Activated T-helper 1 cell treated with anti-CD3 and anti-CD28 coated beads, Interleukin-12 subunit alpha, Interleukin-12 subunit beta, Interleukin-2, Interleukin-4 antibody, amounts not matched to agents 30 ng/mL and 10 ng/mL and 1 ng/mL, durations not matched to agents 14 hours and 24 hours and 36 hours (primary cell): Measurements from ENCODE around the gene PAK5. TPM values are rescaled to one million over a fixed set of nuclear protein-coding genes. Genes with fewer than 3 reads are reported as not detected.

Experiments used
- DNase-seq: peaks from one replicate; pipeline ENCODE4 v3.0.0; 2021; ENCODE audit warnings: low spot score
- H3K27ac Mint-ChIP-seq: one replicate; pipeline ENCODE4 v1.8.0; 2021; ENCODE audit warnings: mild to moderate bottlenecking, mixed read lengths
- H3K27me3 Mint-ChIP-seq: one replicate; pipeline ENCODE4 v1.8.0; 2022; ENCODE audit warnings: mild to moderate bottlenecking, moderate library complexity, mixed read lengths; ENCODE audit not compliant: insufficient read depth
- H3K36me3 Mint-ChIP-seq: one replicate; pipeline ENCODE4 v1.8.0; 2021; ENCODE audit warnings: low read depth, mixed read lengths
- H3K4me1 Mint-ChIP-seq: one replicate; pipeline ENCODE4 v1.8.0; 2021; ENCODE audit warnings: low read depth, mixed read lengths
- H3K4me3 Mint-ChIP-seq: one replicate; pipeline ENCODE4 v1.8.0; 2021; ENCODE audit warnings: mild to moderate bottlenecking, moderate library complexity, mixed read lengths
- H3K9me3 Mint-ChIP-seq: one replicate; pipeline ENCODE4 v1.8.0; 2021; ENCODE audit warnings: mixed read lengths
- intact Hi-C: fragments of 100-400 bp; cut with micrococcal nuclease; formaldehyde crosslinking; loops from one replicate; pipeline ENCODE4 v1.15.1; 2024
- total RNA-seq: library from RNA; stranded (reverse); gene quantifications from 2 replicates; pipeline ENCODE4 v1.2.3, GENCODE V29; 2022

The PAK5 gene
- total RNA-seq, 1 donor from 2014 or later, result not detected

DNA sequence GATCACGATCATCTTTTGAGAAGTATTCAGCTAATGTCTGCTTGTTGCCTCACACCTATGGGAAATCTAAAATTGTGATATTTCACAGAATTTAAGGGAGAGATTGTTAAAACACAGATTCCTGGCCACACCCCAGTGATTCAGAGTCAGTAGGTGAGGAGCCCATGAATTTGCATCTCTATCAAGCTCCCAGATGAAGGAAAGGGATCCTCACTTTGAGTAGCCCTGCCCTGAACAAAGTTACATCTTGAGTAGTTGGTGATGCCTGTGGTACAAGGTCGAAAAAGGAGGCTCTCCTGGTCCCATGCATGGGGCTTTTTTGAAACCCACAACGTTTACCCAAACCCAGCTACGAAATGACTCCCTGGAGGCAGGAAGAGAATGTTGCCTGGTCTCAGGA lies 79.5 kb downstream of the PAK5 start:
- H3K4me1 Mint-ChIP-seq, result no peaks in the 10 kb centered on the region
- intact Hi-C loops, result no loop called here

DNA sequence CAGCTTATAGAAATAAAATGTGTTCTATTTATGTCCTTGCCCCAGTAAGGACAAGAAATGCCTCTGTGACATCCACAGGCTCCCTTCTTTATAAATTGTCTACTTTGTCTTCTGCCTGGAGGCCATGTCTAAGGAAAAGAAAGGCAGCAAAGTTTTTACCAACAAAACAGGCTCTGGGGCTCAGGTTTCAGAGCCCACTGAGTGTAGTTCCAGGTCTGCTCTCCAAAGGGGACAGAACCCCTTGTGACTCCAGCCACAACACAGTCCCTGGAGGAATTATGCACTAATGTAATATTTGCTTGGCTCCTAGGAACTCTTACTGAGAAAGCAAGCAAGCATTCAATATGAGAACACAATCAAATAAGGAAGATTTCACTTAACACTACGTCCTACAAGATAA lies 80.1 kb downstream of the PAK5 start:
- peaks cover 15% of the 10 kb centered on the region for H3K9me3 Mint-ChIP-seq
- no peak overlapping the region for H3K4me3 Mint-ChIP-seq
- intact Hi-C loops, result no loop called here
- H3K36me3 Mint-ChIP-seq, result no peaks in the 10 kb centered on the region
- no peaks in the 10 kb centered on the region for H3K4me1 Mint-ChIP-seq
- no peak overlapping the region for H3K27ac Mint-ChIP-seq
- no peaks in the 10 kb centered on the region for H3K27me3 Mint-ChIP-seq
- no peak for DNase-seq

More for the DNA sequence above, 79.5 kb downstream of the PAK5 start:
- Mint-ChIP-seq H3K36me3 (no peaks in the 10 kb centered on the region), H3K27ac (no peak overlapping the region), H3K4me3 (no peak overlapping the region), H3K27me3 (no peaks in the 10 kb centered on the region), H3K9me3 (peaks cover 15% of the 10 kb centered on the region)
- DNase-seq, result no peak

DNA sequence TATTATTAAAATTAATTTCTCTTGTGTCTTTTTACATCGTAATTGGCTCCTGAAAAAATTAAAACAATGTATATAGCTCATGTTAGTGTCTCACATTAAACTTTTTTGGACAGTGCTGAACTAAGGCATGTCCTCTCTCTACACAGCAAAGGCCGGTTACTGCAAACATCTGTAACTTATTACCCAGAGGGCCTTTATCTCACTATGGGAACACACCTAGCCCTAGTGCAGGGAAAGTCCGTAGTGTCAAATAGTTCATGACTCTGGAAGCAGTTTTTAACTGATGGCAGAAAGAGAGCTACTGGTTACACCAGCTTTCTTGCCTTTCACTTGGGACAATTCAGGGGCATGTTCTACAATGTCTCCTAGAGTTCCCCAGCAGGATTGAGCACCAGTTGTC lies 82.2 kb downstream of the PAK5 start:
- no peak for DNase-seq
- Mint-ChIP-seq H3K36me3 (no peaks in the 10 kb centered on the region), H3K4me1 (no peaks in the 10 kb centered on the region), H3K4me3 (no peak overlapping the region), H3K27me3 (no peaks in the 10 kb centered on the region), H3K9me3 (peaks cover 11% of the 10 kb centered on the region), H3K27ac (no peak overlapping the region)
- intact Hi-C loops, result no loop called here

DNA sequence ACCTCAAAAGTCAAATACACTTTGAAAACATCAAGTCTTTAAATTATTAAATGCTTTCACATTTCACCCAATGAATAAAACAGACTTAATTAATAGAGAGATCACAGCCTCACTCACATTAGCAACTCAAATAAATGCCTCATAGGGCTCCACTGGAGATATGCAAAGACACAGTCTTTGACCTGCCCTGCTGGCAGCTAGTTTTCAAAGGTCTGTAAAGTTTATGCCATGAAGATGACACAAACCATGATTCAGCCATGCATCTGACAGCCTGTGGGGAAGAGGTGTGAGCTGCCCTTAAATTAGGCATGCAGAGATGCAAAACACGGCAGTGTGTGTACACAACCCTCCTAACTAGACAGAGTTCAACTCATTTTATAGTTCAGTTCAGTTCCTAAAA lies 83.6 kb downstream of the PAK5 start:
- intact Hi-C loops, result no loop called here
- Mint-ChIP-seq H3K4me1 (no peaks in the 10 kb centered on the region), H3K27me3 (no peaks in the 10 kb centered on the region), H3K27ac (no peak overlapping the region), H3K36me3 (no peaks in the 10 kb centered on the region), H3K9me3 (peaks cover 5% of the 10 kb centered on the region), H3K4me3 (no peak overlapping the region)
- no peak for DNase-seq

DNA sequence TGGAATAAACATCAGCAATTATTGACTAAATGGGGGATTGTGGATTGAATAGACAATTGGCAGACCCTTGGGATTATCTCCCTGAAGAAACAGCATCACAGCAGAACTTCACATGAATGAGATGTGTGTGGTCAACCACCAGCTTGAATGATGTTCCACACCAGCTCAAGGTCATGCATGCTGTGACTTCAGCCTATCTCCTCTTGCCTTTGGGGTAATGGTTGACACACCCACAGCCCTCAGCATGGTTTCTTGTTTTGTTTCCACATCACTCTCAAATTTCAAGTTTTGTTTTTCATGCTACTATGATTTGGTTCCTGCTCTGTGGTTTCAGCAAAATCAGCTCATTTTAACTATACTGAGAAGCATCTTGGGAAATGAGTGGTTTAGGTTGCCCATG lies 94.3 kb downstream of the PAK5 start:
- intact Hi-C loops, result no loop called here
- Mint-ChIP-seq H3K27ac (no peak overlapping the region), H3K27me3 (no peaks in the 10 kb centered on the region), H3K4me1 (no peaks in the 10 kb centered on the region), H3K36me3 (no peaks in the 10 kb centered on the region), H3K9me3 (peaks cover 10% of the 10 kb centered on the region), H3K4me3 (no peak overlapping the region)
- DNase-seq, result no peak

DNA sequence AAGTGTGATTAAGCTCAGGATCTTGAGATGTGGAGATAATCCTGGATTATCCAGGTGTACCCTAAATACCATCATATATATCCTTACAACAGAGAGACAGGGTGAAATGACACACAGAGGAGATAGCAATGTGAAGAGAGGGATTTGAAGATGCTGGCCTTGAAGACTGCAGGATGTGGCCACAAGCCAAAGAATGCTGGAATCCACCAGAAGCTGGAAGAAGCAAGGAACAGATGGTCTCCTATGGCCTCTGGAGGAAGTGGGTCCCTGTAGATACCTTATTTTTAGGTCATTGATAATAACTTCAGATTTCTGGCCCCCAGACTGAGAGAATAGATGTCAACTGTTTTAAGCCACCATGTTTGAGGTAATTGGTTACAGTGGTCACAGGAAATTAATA lies 95.0 kb downstream of the PAK5 start:
- no peak for DNase-seq
- H3K9me3 Mint-ChIP-seq, result peaks cover 10% of the 10 kb centered on the region
- no peaks in the 10 kb centered on the region for H3K36me3 Mint-ChIP-seq
- no peak overlapping the region for H3K4me3 Mint-ChIP-seq
- H3K4me1 Mint-ChIP-seq, result no peaks in the 10 kb centered on the region
- intact Hi-C loops, result no loop called here
- H3K27me3 Mint-ChIP-seq, result no peaks in the 10 kb centered on the region
- H3K27ac Mint-ChIP-seq, result no peak overlapping the region

DNA sequence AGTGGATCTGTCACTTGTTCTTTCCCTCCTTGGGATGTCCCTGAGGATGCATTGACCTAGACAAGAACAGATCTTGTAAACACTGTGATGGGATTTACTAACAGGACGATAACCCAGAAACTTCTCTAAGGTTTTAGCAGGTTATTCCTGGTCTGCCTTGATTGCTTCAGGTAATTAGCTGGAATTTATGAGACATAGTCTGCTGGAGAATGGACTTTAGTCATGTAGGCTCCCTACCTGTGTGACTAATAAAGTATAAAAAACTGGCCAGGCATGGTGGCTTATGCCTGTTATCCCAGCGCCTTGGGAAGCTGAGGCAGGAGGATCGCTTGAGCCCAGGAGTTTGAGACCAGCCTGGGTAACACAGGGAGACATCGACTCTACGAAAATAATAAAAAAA lies 96.1 kb downstream of the PAK5 start:
- no peaks in the 10 kb centered on the region for H3K27me3 Mint-ChIP-seq
- DNase-seq, result no peak
- intact Hi-C loops, result no loop called here
- H3K27ac Mint-ChIP-seq, result no peak overlapping the region
- no peak overlapping the region for H3K4me3 Mint-ChIP-seq
- H3K36me3 Mint-ChIP-seq, result no peaks in the 10 kb centered on the region
- H3K4me1 Mint-ChIP-seq, result no peaks in the 10 kb centered on the region
- peaks cover 10% of the 10 kb centered on the region for H3K9me3 Mint-ChIP-seq

DNA sequence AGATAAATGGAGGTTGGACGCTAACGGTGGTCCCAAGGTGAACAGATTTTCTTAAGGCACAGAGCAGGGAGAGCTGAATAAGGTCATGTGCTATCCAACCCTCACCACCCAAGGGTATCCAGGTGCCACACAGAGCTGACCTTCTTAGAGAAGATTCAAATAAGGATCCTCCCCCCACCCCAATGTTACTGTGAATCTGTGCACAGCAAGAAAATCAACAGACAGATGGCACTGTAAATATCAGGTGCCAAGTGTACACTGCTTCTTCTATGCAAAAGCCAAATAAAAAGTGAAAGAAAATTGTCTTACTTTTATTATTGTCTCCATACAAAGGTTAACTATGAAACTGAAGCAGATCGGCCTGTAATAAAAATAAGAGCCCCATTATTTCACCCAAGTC lies 96.9 kb downstream of the PAK5 start:
- no peaks in the 10 kb centered on the region for H3K4me1 Mint-ChIP-seq

DNA sequence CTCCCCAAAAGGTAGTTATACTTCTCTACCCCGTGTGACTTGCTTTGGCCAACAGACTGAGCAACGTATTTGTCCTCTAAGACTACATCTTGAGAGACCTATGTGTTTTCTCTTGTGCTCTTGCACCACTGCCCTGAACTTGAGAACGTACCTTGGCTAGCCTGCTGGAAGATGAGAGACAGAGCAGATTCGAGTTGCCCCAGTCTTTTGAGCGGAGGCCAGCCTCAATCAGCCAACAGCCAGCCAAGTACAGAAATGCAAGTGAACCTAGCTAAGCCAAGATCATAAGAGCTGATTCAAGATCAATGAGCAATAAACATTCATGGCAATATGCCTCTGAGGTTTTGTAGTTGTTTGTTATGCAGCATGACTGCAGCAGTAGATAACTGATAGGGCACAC lies 98.4 kb downstream of the PAK5 start:
- H3K9me3 Mint-ChIP-seq, result peaks cover 10% of the 10 kb centered on the region
- no peaks in the 10 kb centered on the region for H3K4me1 Mint-ChIP-seq
- DNase-seq, result no peak
- intact Hi-C loops, result no loop called here
- H3K27me3 Mint-ChIP-seq, result no peaks in the 10 kb centered on the region
- no peak overlapping the region for H3K4me3 Mint-ChIP-seq
- no peaks in the 10 kb centered on the region for H3K36me3 Mint-ChIP-seq
- no peak overlapping the region for H3K27ac Mint-ChIP-seq

More for the DNA sequence above, 96.9 kb downstream of the PAK5 start:
- Mint-ChIP-seq H3K27me3 (no peaks in the 10 kb centered on the region), H3K27ac (no peak overlapping the region), H3K36me3 (no peaks in the 10 kb centered on the region), H3K9me3 (peaks cover 10% of the 10 kb centered on the region), H3K4me3 (no peak overlapping the region)
- intact Hi-C loops, result no loop called here
- DNase-seq, result no peak

DNA sequence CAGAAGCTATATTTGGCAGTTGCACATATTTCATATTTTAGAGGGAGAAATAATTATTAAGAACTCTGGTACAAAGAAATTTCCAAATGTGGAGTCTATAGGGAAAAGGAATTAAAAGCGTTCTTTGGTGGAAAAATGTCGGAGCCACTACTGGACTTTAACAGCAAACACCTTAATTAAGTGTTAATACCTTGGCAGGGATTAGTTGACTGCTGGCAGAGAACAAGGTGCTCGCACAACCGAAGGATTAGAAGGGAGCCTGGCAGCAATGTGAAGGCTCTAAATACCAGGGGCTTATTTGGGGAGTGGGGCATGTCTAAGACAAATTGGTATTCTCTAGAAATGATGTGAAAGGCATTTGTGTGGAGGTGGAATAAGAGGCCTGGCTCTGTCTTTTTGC lies 98.9 kb downstream of the PAK5 start:
- H3K4me3 Mint-ChIP-seq, result no peak overlapping the region
- no peaks in the 10 kb centered on the region for H3K27me3 Mint-ChIP-seq
- no peak for DNase-seq
- intact Hi-C loops, result no loop called here
- no peaks in the 10 kb centered on the region for H3K4me1 Mint-ChIP-seq
- H3K9me3 Mint-ChIP-seq, result peaks cover 10% of the 10 kb centered on the region
- H3K27ac Mint-ChIP-seq, result no peak overlapping the region
- H3K36me3 Mint-ChIP-seq, result no peaks in the 10 kb centered on the region

DNA sequence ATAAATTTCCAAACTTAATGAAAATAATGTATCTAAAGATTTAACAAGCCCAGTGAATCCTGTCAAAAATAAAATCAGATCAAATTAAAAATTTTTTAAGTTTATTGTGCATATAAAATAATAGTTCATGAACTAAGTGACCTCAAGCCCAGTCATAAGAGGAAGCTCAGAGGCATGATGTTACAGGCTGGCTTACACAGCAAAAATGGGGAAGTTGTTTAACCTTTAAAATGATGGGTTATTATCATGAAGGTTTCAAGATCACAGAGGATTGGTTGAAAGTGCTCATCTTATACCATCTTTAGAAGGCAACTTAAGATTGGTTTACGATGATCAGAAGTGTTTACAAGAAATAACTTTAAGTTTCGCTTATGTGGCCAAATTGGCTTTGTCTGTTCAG lies 102.5 kb downstream of the PAK5 start:
- intact Hi-C loops, result no loop called here
- no peaks in the 10 kb centered on the region for H3K36me3 Mint-ChIP-seq
- H3K4me3 Mint-ChIP-seq, result no peak overlapping the region
- DNase-seq, result no peak
- no peaks in the 10 kb centered on the region for H3K4me1 Mint-ChIP-seq
- H3K27me3 Mint-ChIP-seq, result no peaks in the 10 kb centered on the region
- peaks cover 3% of the 10 kb centered on the region for H3K9me3 Mint-ChIP-seq
- H3K27ac Mint-ChIP-seq, result no peak overlapping the region

DNA sequence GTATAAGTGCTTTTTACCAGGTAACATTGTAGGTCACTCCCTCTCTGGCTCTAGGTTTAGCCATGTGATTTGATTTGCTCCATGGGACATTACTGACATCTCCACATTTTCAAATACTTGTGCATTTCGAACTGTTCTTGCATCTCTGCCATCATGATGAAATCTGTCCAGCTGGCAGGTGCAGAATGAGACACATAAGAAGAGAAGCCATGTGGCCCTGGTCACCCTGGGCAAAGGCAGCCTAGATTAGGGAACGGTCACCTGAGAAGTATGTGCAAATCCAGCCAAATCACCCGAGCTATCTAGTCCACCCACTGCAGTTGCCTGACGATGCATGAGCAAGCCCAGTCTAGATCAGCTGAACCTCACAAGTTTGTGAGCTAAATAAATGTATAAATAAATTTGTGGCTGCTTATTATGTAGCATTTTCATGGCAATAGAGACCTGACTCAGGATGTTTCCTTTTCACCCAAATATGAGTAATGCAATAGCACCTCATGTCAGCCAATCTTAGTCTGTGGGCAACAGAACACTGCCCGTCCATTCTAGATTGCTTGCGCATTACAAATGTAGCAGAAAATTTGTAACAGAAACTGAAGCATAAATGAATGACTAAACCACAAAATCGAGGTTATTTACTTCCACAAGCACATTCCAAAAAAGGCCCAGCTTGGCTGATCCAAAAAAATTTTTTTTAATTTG lies 115.2 kb downstream of the PAK5 start:
- no peaks in the 10 kb centered on the region for H3K27me3 Mint-ChIP-seq
- H3K27ac Mint-ChIP-seq, result no peak overlapping the region
- H3K4me3 Mint-ChIP-seq, result no peak overlapping the region
- H3K9me3 Mint-ChIP-seq, result peaks cover 8% of the 10 kb centered on the region
- H3K4me1 Mint-ChIP-seq, result no peaks in the 10 kb centered on the region
- intact Hi-C loops, result no loop called here
- DNase-seq, result no peak
- H3K36me3 Mint-ChIP-seq, result no peaks in the 10 kb centered on the region

DNA sequence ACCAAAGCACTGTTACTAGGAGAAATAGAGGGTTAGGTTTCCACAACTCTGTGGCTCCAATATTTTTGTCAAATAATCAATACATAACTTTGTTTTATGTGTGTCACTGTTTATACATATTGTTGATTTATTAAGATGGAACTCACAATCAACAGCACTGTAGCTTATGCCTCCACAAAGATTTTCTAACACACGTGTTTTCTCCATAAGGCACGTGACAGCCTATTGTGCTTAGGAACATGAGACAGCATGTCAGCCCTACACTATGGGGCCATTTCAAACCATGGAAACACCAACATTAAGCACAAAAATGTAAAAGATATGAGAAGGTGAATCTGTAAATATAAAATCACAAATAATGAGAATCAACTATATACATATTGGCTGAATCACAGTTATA lies 127.0 kb downstream of the PAK5 start:
- no peaks in the 10 kb centered on the region for H3K36me3 Mint-ChIP-seq
- H3K4me3 Mint-ChIP-seq, result no peak overlapping the region
- no peak for DNase-seq
- no peaks in the 10 kb centered on the region for H3K27me3 Mint-ChIP-seq
- H3K9me3 Mint-ChIP-seq, result no peaks in the 10 kb centered on the region
- intact Hi-C loops, result no loop called here
- no peaks in the 10 kb centered on the region for H3K4me1 Mint-ChIP-seq
- no peak overlapping the region for H3K27ac Mint-ChIP-seq

DNA sequence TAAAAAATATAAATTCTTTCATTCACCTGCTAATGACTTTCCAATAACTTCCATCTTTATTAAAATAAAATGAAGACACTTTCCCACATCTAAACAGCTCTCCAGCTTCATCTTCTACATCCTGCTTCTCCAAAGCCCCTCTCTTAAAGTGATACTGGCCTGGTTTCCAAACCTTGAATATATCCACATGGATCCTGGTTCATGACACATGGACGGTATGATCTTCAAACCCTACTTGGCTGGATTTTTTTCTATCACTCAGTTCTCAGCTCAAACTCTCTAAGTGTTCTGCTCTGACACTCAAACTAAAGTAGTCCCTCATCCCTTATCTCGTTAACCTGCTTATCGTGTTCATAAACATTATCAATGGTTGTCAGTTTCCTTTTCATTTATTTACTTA lies 128.2 kb downstream of the PAK5 start:
- DNase-seq, result no peak
- intact Hi-C loops, result no loop called here
- Mint-ChIP-seq H3K27me3 (no peaks in the 10 kb centered on the region), H3K4me3 (no peak overlapping the region), H3K9me3 (no peaks in the 10 kb centered on the region), H3K36me3 (no peaks in the 10 kb centered on the region), H3K4me1 (no peaks in the 10 kb centered on the region), H3K27ac (no peak overlapping the region)
